CD4-positive, alpha-beta T cell (primary cell): ENCODE measurements around the gene BTF3. TPM values are rescaled to one million over a fixed set of nuclear protein-coding genes. Genes with fewer than 3 reads are reported as not detected.

Source experiments
- ATAC-seq: fragments of 200-7000 bp; cut with Tn5 transposase; one replicate; pipeline ENCODE4 v1.10.0; 2022; ENCODE audit warnings: mild to moderate bottlenecking; ENCODE audit not compliant: poor library complexity
- CTCF ChIA-PET: fragments of 350-600 bp; sonication (Branson Sonifier 250); formaldehyde crosslinking; loops from one replicate; lab custom pipeline; 2021; ENCODE audit warnings: antibody characterized with exemption, inconsistent platforms; lab: Charles Lee
- POLR2A ChIA-PET: fragments of 350-600 bp; sonication (Branson Sonifier 250); formaldehyde crosslinking; loops from one replicate; lab custom pipeline; 2021; ENCODE audit warnings: antibody characterized with exemption, inconsistent platforms; lab: Charles Lee
- DNase-seq, 14 experiments: peaks; one replicate each; pipeline ENCODE4 v3.0.0-alpha.2; 2013 to 2020; ENCODE audit warnings: mixed read lengths in 2 of 14
- H3K27ac ChIP-seq, 2 donors: one replicate each; pipeline versions ENCODE4 v1.5.1 to v1.7.0; 2013; ENCODE audit warnings: low read length in 2 of 2, low read depth in 1 of 2, mild to moderate bottlenecking in 1 of 2
- H3K27me3 ChIP-seq, 2 experiments: 1 replicate in 1 of 2; 2 replicates in 1 of 2; pipeline versions ENCODE4 v1.6.1 to v1.7.0; 2013; ENCODE audit warnings: low read length in 2 of 2, control low read depth in 1 of 2, mild to moderate bottlenecking in 1 of 2, moderate library complexity in 1 of 2; ENCODE audit not compliant: insufficient read depth in 2 of 2, control insufficient read depth in 1 of 2
- H3K36me3 ChIP-seq: one replicate; pipeline ENCODE4 v1.6.1; 2013; ENCODE audit warnings: low read length, control low read depth; ENCODE audit not compliant: insufficient read depth
- H3K4me1 ChIP-seq: one replicate; pipeline ENCODE4 v1.6.1; 2013; ENCODE audit warnings: low read length, control low read depth; ENCODE audit not compliant: insufficient read depth
- H3K4me3 ChIP-seq: one replicate; pipeline ENCODE4 v1.5.1; 2013; ENCODE audit warnings: mild to moderate bottlenecking, low read length, moderate library complexity
- H3K9me3 ChIP-seq, 2 experiments: 1 replicate in 1 of 2; 2 replicates in 1 of 2; pipeline versions ENCODE4 v1.6.1 to v1.7.0; 2013; ENCODE audit warnings: low read length in 2 of 2, mild to moderate bottlenecking in 2 of 2, control low read depth in 1 of 2, moderate library complexity in 1 of 2; ENCODE audit not compliant: control insufficient read depth in 1 of 2, insufficient read depth in 1 of 2
- H3K27ac Mint-ChIP-seq: one replicate; pipeline ENCODE4 v1.8.0; 2020; ENCODE audit warnings: mixed read lengths
- H3K27me3 Mint-ChIP-seq: one replicate; pipeline ENCODE4 v1.8.0; 2021; ENCODE audit warnings: mixed read lengths
- H3K36me3 Mint-ChIP-seq: one replicate; pipeline ENCODE4 v1.8.0; 2021; ENCODE audit warnings: low read depth, mixed read lengths
- H3K4me1 Mint-ChIP-seq: one replicate; pipeline ENCODE4 v1.8.0; 2021; ENCODE audit warnings: low read depth, mixed read lengths
- H3K4me3 Mint-ChIP-seq: one replicate; pipeline ENCODE4 v1.8.0; 2020; ENCODE audit warnings: mild to moderate bottlenecking, mixed read lengths
- H3K9me3 Mint-ChIP-seq: one replicate; pipeline ENCODE4 v1.8.0; 2020; ENCODE audit warnings: mixed read lengths
- intact Hi-C, 2 experiments: fragments of 100-400 bp; cut with DNase I in 1 of 2; cut with micrococcal nuclease in 1 of 2; formaldehyde crosslinking; loops; one replicate each; pipeline versions ENCODE4 v1.15.1 to v1.9.0; 2023 to 2025; cut with DNase I, micrococcal nuclease
- total RNA-seq, 174 experiments: library from RNA in 2 of 174; stranded (reverse) in 2 of 174; gene quantifications; one replicate each; pipeline ENCODE4 v1.2.3 and lab custom pipeline; 2021 to 2026
- TF ChIP-seq, protein P1 (sequence below): fragments of 200-600 bp; IDR thresholded peaks from one replicate; pipeline ENCODE4 v1.8.0; 2022; ENCODE audit warnings: antibody characterized with exemption, mild to moderate bottlenecking

Gene BTF3
- total RNA-seq, 2 experiments from 2014 or later, result 756 to 769 TPM

- H3K27ac ChIP-seq, result no peak overlapping the region
- intact Hi-C loops, result no loop called here
- no peak overlapping the region for H3K4me3 ChIP-seq
- H3K4me1 ChIP-seq, result peaks cover 9% of the 10 kb centered on the region
- H3K9me3 Mint-ChIP-seq, result no peaks in the 10 kb centered on the region
- peaks cover 8% of the 10 kb centered on the region for H3K27me3 Mint-ChIP-seq
- POLR2A ChIA-PET, result no interaction called here
- H3K4me3 Mint-ChIP-seq, result no peak overlapping the region
- H3K27me3 ChIP-seq, result peaks cover 0 to 3% of the 10 kb centered on the region in 2 experiments
- ATAC-seq (no peak), DNase-seq (no peak)
- CTCF ChIA-PET, result interaction anchor here (0.8 kb wide), 1 partner anchor 14 kb away, joined by 3 read pairs; no protein-coding TSS in a partner anchor
- H3K9me3 ChIP-seq, result no peaks in the 10 kb centered on the region
- TF ChIP-seq, protein P1, sequence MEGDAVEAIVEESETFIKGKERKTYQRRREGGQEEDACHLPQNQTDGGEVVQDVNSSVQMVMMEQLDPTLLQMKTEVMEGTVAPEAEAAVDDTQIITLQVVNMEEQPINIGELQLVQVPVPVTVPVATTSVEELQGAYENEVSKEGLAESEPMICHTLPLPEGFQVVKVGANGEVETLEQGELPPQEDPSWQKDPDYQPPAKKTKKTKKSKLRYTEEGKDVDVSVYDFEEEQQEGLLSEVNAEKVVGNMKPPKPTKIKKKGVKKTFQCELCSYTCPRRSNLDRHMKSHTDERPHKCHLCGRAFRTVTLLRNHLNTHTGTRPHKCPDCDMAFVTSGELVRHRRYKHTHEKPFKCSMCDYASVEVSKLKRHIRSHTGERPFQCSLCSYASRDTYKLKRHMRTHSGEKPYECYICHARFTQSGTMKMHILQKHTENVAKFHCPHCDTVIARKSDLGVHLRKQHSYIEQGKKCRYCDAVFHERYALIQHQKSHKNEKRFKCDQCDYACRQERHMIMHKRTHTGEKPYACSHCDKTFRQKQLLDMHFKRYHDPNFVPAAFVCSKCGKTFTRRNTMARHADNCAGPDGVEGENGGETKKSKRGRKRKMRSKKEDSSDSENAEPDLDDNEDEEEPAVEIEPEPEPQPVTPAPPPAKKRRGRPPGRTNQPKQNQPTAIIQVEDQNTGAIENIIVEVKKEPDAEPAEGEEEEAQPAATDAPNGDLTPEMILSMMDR, result no peak
- no peak overlapping the region for H3K27ac Mint-ChIP-seq
- no peaks in the 10 kb centered on the region for H3K36me3 Mint-ChIP-seq
- H3K4me1 Mint-ChIP-seq, result peaks cover 8% of the 10 kb centered on the region
- H3K36me3 ChIP-seq, result no peaks in the 10 kb centered on the region
These were observed 24.7 kb downstream of the BTF3 start for GRCh38 chr5:73522989-73523388.

DNA sequence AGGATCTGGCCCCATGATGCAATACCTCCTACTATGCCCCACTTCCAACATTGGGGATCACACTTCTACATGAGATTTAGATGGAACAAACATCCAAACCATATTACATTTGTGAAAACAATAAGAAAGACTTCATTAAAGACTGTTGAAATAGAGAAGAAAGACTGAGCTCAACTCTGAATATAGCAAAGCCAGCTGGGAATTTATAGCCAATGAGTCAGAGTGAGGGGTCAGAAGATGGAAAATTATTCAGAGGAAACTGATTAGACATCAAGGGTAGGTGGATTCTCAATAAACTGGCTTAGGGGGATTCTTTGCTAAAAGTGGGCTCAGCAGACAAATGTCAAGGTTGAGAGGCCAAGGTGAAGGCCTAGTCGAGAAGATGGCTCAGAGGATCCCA, 25.6 kb downstream of the BTF3 start:
- peaks cover 13% of the 10 kb centered on the region for H3K27me3 Mint-ChIP-seq
- Histone ChIP-seq H3K9me3 (no peaks in the 10 kb centered on the region), H3K4me3 (no peak overlapping the region), H3K4me1 (peaks cover 9% of the 10 kb centered on the region), H3K27ac (no peak overlapping the region), H3K36me3 (no peaks in the 10 kb centered on the region), H3K27me3 (peaks cover 0 to 5% of the 10 kb centered on the region in 2 experiments)
- DNase-seq (no peak), ATAC-seq (no peak)
- no peak overlapping the region for H3K4me3 Mint-ChIP-seq
- intact Hi-C loops, result no loop called here
- TF ChIP-seq, protein P1, result no peak
- POLR2A ChIA-PET, result no interaction called here
- peaks cover 8% of the 10 kb centered on the region for H3K4me1 Mint-ChIP-seq
- H3K27ac Mint-ChIP-seq, result no peak overlapping the region
- CTCF ChIA-PET, result no interaction called here
- H3K36me3 Mint-ChIP-seq, result no peaks in the 10 kb centered on the region
- no peaks in the 10 kb centered on the region for H3K9me3 Mint-ChIP-seq

GRCh38 chr5:73525606-73526203, 27.5 kb downstream of the BTF3 start:
- no peaks in the 10 kb centered on the region for H3K36me3 Mint-ChIP-seq
- H3K4me3 Mint-ChIP-seq, result no peak overlapping the region
- no peaks in the 10 kb centered on the region for H3K9me3 ChIP-seq
- DNase-seq (no peak), ATAC-seq (no peak)
- intact Hi-C loops, result no loop called here
- CTCF ChIA-PET, result no interaction called here
- H3K36me3 ChIP-seq, result no peaks in the 10 kb centered on the region
- no peak overlapping the region for H3K4me3 ChIP-seq
- H3K27me3 Mint-ChIP-seq, result peaks cover 23% of the 10 kb centered on the region
- H3K4me1 Mint-ChIP-seq, result no peaks in the 10 kb centered on the region
- TF ChIP-seq, protein P1, result no peak
- POLR2A ChIA-PET, result no interaction called here
- peaks cover 0 to 10% of the 10 kb centered on the region in 2 experiments for H3K27me3 ChIP-seq
- no peak overlapping the region for H3K27ac ChIP-seq
- H3K9me3 Mint-ChIP-seq, result no peaks in the 10 kb centered on the region
- no peak overlapping the region for H3K27ac Mint-ChIP-seq
- H3K4me1 ChIP-seq, result no peaks in the 10 kb centered on the region
